DOHH2 (cell line): ENCODE data around the gene NUP37.
"Not testable (repeated sequence)": the region's sequence is repeated elsewhere in the genome, so short reads cannot be mapped to it uniquely, and the experiment has no call there.

Source experiments
- H3F3A ChIP-seq: fragments of 200-600 bp; sonication (generic), shearing (Covaris generic); 2 replicates; pipeline ENCODE4 v1.6.0; 2016; ENCODE audit warnings: antibody characterized with exemption, mild to moderate bottlenecking; ENCODE audit not compliant: control insufficient read depth, insufficient read depth
- H3K27ac ChIP-seq: fragments of 200-600 bp; sonication (generic); 2 replicates; pipeline ENCODE4 v1.5.1; 2014; ENCODE audit warnings: low read depth, mild to moderate bottlenecking, low read length, moderate library complexity
- H3K27me3 ChIP-seq: fragments of 200-600 bp; sonication (generic); 2 replicates; pipeline ENCODE4 v1.6.1; 2014; ENCODE audit warnings: mild to moderate bottlenecking, low read length, mixed read lengths; ENCODE audit not compliant: control insufficient read depth
- H3K36me3 ChIP-seq: fragments of 200-600 bp; sonication (generic); 2 replicates; pipeline ENCODE4 v1.6.1; 2014; ENCODE audit warnings: mild to moderate bottlenecking, low read length, moderate library complexity, mixed read lengths; ENCODE audit not compliant: control insufficient read depth
- H3K4me1 ChIP-seq: fragments of 200-600 bp; sonication (generic); 2 replicates; pipeline ENCODE4 v1.6.1; 2014; ENCODE audit warnings: mild to moderate bottlenecking, low read length, mixed read lengths; ENCODE audit not compliant: control insufficient read depth
- H3K4me2 ChIP-seq: fragments of 200-600 bp; sonication (generic); 2 replicates; pipeline ENCODE4 v1.6.0; 2014; ENCODE audit warnings: mild to moderate bottlenecking, low read length, moderate library complexity
- H3K4me3 ChIP-seq: fragments of 200-600 bp; sonication (generic); 2 replicates; pipeline ENCODE4 v1.5.1; 2014; ENCODE audit warnings: mild to moderate bottlenecking, low read length, mixed read lengths
- H3K79me2 ChIP-seq: fragments of 200-600 bp; sonication (generic); 2 replicates; pipeline ENCODE4 v1.6.1; 2014; ENCODE audit warnings: mild to moderate bottlenecking, low read length, mixed read lengths; ENCODE audit not compliant: control insufficient read depth
- H3K9me2 ChIP-seq: fragments of 200-600 bp; sonication (generic); replicated peaks from 2 replicates; pipeline ENCODE4 v1.6.1; 2014; ENCODE audit warnings: mild to moderate bottlenecking, low read length, mixed read lengths; ENCODE audit not compliant: control insufficient read depth
- H3K9me3 ChIP-seq: fragments of 200-600 bp; sonication (generic); 2 replicates; pipeline ENCODE4 v1.6.1; 2014; ENCODE audit warnings: antibody characterized with exemption, low read length, mixed read lengths; ENCODE audit not compliant: control insufficient read depth, insufficient read depth
- H4K20me1 ChIP-seq: fragments of 200-600 bp; sonication (generic); 2 replicates; pipeline ENCODE4 v1.6.0; 2014; ENCODE audit warnings: low read depth, mild to moderate bottlenecking, antibody characterized with exemption, low read length, moderate library complexity; ENCODE audit not compliant: control insufficient read depth, insufficient read depth
- EZH2phosphoT487 ChIP-seq: fragments of 200-600 bp; sonication (generic); IDR thresholded peaks from 2 replicates; pipeline ENCODE4 v1.6.1; 2017; ENCODE audit warnings: borderline replicate concordance, mild to moderate bottlenecking, antibody characterized with exemption, low read length, moderate library complexity, mixed read lengths
- TF ChIP-seq, protein P1 (sequence below): fragments of 200-600 bp; sonication (generic); IDR thresholded peaks from one replicate; pipeline ENCODE4 v1.5.1; 2014; ENCODE audit warnings: antibody characterized with exemption, mild to moderate bottlenecking, low read depth, low read length; ENCODE audit not compliant: poor library complexity, severe bottlenecking

The NUP37 gene

DNA sequence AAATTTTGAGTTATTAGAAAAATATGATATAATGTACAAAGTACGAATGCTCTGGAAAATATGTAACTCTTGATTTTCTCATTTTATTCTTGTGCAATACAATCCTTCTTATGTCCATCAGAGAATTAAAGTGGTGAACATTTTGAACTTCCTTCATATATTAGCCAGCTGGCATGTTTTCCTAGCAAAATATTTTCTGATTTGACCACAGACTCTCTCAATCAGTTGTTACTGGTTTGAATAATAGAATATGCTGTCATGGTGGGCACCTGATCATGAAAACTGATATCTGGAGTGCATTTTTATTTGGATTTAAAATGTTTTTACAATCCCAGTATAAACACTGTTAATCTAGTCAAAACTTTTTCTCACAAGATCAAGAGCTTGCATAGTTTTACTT is 24.3 kb upstream of the NUP37 start:
- H3K4me3 ChIP-seq: no peak overlapping the region
- H3F3A ChIP-seq: 0 out of 2 replicates have a peak, but pooled peaks cover 3% of the 10 kb centered on the region
- H3K9me2 ChIP-seq: no peaks in the 10 kb centered on the region
- TF ChIP-seq EZH2phosphoT487: no peak
- TF ChIP-seq, protein P1, sequence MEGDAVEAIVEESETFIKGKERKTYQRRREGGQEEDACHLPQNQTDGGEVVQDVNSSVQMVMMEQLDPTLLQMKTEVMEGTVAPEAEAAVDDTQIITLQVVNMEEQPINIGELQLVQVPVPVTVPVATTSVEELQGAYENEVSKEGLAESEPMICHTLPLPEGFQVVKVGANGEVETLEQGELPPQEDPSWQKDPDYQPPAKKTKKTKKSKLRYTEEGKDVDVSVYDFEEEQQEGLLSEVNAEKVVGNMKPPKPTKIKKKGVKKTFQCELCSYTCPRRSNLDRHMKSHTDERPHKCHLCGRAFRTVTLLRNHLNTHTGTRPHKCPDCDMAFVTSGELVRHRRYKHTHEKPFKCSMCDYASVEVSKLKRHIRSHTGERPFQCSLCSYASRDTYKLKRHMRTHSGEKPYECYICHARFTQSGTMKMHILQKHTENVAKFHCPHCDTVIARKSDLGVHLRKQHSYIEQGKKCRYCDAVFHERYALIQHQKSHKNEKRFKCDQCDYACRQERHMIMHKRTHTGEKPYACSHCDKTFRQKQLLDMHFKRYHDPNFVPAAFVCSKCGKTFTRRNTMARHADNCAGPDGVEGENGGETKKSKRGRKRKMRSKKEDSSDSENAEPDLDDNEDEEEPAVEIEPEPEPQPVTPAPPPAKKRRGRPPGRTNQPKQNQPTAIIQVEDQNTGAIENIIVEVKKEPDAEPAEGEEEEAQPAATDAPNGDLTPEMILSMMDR: no peak
- H3K4me1 ChIP-seq: no peaks in the 10 kb centered on the region
- H3K27me3 ChIP-seq: no peaks in the 10 kb centered on the region
- H3K79me2 ChIP-seq: peaks cover 22% of the 10 kb centered on the region
- H3K36me3 ChIP-seq: peaks cover 31% of the 10 kb centered on the region
- no peak overlapping the region for H3K27ac ChIP-seq
- no peaks in the 10 kb centered on the region for H4K20me1 ChIP-seq
- no peak overlapping the region for H3K4me2 ChIP-seq
- peaks cover 3% of the 10 kb centered on the region; the same call in 1 of the 2 replicates for H3K9me3 ChIP-seq

DNA sequence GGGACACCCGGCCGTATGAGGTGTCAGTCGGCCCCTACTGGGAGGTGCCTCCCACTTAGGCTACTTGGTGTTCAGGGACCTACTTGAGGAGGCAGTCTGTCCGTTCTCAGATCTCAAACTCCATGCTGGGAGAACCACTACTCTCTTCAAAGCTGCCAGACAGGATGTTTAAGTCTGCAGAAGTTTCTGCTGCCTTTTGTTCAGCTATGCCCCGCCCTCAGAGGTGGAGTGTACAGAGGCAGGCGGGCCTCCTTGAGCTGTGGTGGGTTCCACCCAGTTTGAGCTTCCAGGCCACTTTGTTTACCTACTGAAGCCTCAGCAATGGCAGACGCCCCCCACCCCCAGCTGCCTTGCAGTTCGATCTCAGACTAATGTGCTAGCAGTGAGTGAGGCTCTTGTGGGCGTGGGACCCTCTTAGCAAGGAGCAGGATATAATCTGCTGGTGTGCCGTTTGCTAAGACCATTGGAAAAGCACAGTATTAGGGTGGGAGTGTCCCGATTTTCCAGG is 23.0 kb upstream of the NUP37 start:
- not testable (repeated sequence) for H3K27ac ChIP-seq, H3K4me2 ChIP-seq, H3K9me3 ChIP-seq

DNA sequence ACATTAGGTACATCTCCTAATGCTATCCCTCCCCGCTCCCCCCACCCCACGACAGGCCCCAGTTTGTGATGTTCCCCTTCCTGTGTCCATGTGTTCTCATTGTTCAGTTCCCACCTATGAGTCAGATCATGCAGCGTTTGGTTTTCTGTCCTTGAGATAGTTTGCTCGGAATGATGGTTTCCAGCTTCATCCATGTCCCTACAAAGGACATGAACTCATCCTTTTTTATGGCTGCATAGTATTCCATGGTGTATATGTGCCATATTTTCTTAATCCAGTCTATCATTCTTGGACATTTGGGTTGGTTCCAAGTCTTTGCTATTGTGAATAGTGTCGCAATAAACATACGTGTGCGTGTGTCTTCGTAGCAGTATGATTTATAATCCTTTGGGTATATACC is 17.7 kb upstream of the NUP37 start:
- not testable (repeated sequence) for H3K9me3 ChIP-seq, H3K27ac ChIP-seq, H4K20me1 ChIP-seq, H3K9me2 ChIP-seq, H3F3A ChIP-seq, H3K4me3 ChIP-seq, H3K4me1 ChIP-seq, H3K27me3 ChIP-seq, H3K4me2 ChIP-seq
- Histone ChIP-seq H3K79me2 (peaks cover 22% of the 10 kb centered on the region), H3K36me3 (peaks cover 38% of the 10 kb centered on the region)

More for the DNA sequence above, 23.0 kb upstream of the NUP37 start:
- H3K4me1 ChIP-seq, H3K9me2 ChIP-seq, H4K20me1 ChIP-seq, H3K27me3 ChIP-seq, H3K4me3 ChIP-seq, H3F3A ChIP-seq: not testable (repeated sequence)
- peaks cover 33% of the 10 kb centered on the region for H3K36me3 ChIP-seq
- peaks cover 22% of the 10 kb centered on the region for H3K79me2 ChIP-seq

DNA sequence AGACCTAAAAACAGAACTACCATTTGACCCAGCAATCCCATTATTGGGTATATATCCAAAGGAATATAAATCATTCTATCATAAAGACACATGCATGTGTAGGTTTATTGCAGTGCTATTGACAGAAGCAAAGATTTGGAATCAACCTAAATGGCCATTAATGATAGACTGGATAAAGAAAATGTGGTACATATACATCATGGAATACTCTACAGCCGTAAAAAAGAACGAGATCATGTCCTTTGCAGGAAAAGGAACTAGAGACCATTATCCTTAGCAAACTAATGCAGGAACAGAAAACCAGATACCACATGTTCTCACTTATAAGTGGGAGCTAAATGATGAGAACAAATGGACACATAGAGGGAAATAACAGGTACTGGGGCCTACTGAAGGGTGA is 11.5 kb upstream of the NUP37 start:
- Histone ChIP-seq H3K36me3 (peaks cover 63% of the 10 kb centered on the region), H3K79me2 (peaks cover 36% of the 10 kb centered on the region)
- not testable (repeated sequence) for H4K20me1 ChIP-seq, H3K9me2 ChIP-seq, H3F3A ChIP-seq, H3K4me1 ChIP-seq, H3K4me3 ChIP-seq, H3K27ac ChIP-seq, H3K9me3 ChIP-seq, H3K4me2 ChIP-seq, H3K27me3 ChIP-seq

DNA sequence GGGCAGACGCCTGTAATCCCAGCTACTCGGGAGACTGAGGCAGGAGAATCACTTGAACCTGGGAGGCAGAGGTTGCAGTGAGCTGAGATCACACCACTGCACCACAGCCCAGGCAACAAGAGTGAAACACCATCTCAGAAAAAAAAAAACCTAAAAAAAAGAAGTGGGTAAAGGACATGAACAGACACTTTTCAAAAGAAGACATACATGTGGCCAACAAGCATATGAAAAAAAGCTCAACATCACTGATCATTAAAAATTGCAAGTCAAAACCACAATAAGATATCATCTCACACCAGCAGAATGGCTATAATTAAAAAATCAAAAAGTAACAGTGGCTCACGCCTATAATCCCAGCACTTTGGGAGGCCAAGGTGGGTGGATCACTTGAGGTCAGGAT is 10.8 kb upstream of the NUP37 start:
- H3K9me2 ChIP-seq, H4K20me1 ChIP-seq, H3K4me3 ChIP-seq, H3K9me3 ChIP-seq, H3F3A ChIP-seq, H3K4me2 ChIP-seq, H3K27me3 ChIP-seq, H3K27ac ChIP-seq, H3K4me1 ChIP-seq: not testable (repeated sequence)
- Histone ChIP-seq H3K79me2 (peaks cover 40% of the 10 kb centered on the region), H3K36me3 (peaks cover 66% of the 10 kb centered on the region)

DNA sequence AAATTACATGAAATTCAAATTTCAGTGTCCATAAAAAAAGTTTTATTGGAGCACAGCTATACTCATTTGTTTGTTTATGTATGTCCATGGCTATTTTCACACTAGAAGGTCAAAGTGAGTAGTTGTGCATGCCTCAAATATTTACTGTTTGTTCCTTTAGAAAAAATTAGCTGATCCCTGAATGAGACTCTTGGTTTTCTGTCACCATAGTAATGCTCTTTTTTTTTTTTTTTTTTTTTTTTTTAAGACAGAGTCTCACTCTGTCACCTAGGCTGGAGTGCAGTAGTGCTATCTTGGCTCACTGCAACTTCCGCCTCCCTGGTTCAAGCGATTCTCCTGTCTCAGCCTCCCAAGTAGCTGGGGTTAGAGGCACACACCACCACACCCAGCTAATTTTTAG is 1.4 kb upstream of the NUP37 start:
- H3K27me3 ChIP-seq, H3K9me3 ChIP-seq, H3F3A ChIP-seq, H3K9me2 ChIP-seq, H4K20me1 ChIP-seq: not testable (repeated sequence)
- Histone ChIP-seq H3K79me2 (peaks cover 78% of the 10 kb centered on the region), H3K4me3 (peak overlapping the region; percentile 84), H3K36me3 (peaks cover 73% of the 10 kb centered on the region), H3K27ac (peak overlapping the region; percentile 67), H3K4me2 (peak overlapping the region; percentile 91), H3K4me1 (peaks cover 30% of the 10 kb centered on the region)
